ENCODE data around the gene SPATA6.

SPATA6 gene

GRCh38 chr1:48261881-48262400 lies 210.1 kb downstream of the SPATA6 start:
- in situ Hi-C loops (cut with HindIII; ENCODE audit: low sequenced_read_pairs), result no loop called here

GRCh38 chr1:48258106-48258505 lies 213.9 kb downstream of the SPATA6 start:
- in situ Hi-C loops (cut with HindIII; ENCODE audit: low sequenced_read_pairs), result no loop called here

GRCh38 chr1:48254254-48254653 lies 217.8 kb downstream of the SPATA6 start:
- in situ Hi-C loops (cut with HindIII; ENCODE audit: low sequenced_read_pairs), result no loop called here

GRCh38 chr1:48251821-48252220 lies 220.2 kb downstream of the SPATA6 start:
- in situ Hi-C loops (cut with HindIII; ENCODE audit: low sequenced_read_pairs), result no loop called here

GRCh38 chr1:48251323-48251722 lies 220.7 kb downstream of the SPATA6 start:
- in situ Hi-C loops (cut with HindIII; ENCODE audit: low sequenced_read_pairs), result no loop called here

GRCh38 chr1:48250572-48250971 lies 221.4 kb downstream of the SPATA6 start:
- in situ Hi-C loops (cut with HindIII; ENCODE audit: low sequenced_read_pairs), result no loop called here

GRCh38 chr1:48249868-48250267 lies 222.1 kb downstream of the SPATA6 start:
- in situ Hi-C loops (cut with HindIII; ENCODE audit: low sequenced_read_pairs), result no loop called here

- in situ Hi-C loops (cut with HindIII; ENCODE audit: low sequenced_read_pairs), result no loop called here
These were observed 223.6 kb downstream of the SPATA6 start for GRCh38 chr1:48248356-48248755.

GRCh38 chr1:48246727-48247126 lies 225.3 kb downstream of the SPATA6 start:
- in situ Hi-C loops (cut with HindIII; ENCODE audit: low sequenced_read_pairs), result no loop called here

Data from endothelial cell of hepatic sinusoid (primary cell).